Activated CD4-positive, alpha-beta T cell treated with anti-CD3 and anti-CD28 coated beads for 4 hours (primary cell): ENCODE measurements around the gene AMZ2.
A peak's percentile ranks its signal among the peaks of the same experiment; 100 is the strongest.
"Not testable (repeated sequence)": the region's sequence is repeated elsewhere in the genome, so short reads cannot be mapped to it uniquely, and the experiment has no call there.

ENCODE experiments used
- DNase-seq, 2 donors: peaks; one replicate each; pipeline ENCODE4 v3.0.0-alpha.2; 2020

AMZ2 gene, protein sequence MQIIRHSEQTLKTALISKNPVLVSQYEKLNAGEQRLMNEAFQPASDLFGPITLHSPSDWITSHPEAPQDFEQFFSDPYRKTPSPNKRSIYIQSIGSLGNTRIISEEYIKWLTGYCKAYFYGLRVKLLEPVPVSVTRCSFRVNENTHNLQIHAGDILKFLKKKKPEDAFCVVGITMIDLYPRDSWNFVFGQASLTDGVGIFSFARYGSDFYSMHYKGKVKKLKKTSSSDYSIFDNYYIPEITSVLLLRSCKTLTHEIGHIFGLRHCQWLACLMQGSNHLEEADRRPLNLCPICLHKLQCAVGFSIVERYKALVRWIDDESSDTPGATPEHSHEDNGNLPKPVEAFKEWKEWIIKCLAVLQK

DNA sequence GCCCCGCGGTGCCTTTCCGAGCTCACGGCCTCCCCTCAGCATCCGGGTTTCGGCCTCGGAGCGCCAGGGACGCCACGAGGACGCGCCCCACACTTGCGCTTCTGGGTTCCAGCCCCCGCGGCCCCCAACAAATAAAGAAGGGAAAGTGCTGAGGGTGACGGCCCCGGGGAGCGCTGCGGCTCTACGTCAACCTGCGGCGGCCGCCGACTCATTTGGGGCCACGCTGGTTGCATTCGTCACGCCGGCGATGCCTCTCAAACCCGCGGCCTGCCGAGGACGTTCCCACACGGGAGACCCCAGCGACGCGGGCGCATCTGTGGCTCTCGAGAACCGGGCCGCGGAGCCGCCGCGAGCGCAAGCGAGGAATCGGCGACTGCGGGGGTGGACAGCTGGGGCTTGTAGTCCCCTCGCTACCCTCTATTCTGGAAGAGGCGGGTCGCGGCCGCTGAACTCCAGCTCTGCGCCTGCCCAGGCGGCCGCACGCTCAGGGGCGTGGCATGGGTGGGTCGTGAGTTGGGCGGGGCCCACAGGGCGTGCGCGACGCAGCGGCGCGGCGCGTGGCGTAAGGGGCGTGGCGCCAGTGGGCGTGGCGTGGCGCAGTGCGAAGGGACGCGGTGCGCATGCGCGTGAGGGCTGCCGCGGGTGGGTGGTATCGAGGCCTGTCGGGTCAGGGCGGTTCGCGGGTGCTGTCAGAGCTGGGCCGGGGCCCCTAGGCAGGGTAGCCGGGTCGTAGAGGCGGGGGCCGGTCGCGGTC lies at the start of gene AMZ2:
AMZ2 (plus strand) TSS at position 599 of the 754 bp plus-strand sequence. CDS start 2,145 bp downstream, outside the sequence.
- DNase-seq, result peak; percentile 97

DNA sequence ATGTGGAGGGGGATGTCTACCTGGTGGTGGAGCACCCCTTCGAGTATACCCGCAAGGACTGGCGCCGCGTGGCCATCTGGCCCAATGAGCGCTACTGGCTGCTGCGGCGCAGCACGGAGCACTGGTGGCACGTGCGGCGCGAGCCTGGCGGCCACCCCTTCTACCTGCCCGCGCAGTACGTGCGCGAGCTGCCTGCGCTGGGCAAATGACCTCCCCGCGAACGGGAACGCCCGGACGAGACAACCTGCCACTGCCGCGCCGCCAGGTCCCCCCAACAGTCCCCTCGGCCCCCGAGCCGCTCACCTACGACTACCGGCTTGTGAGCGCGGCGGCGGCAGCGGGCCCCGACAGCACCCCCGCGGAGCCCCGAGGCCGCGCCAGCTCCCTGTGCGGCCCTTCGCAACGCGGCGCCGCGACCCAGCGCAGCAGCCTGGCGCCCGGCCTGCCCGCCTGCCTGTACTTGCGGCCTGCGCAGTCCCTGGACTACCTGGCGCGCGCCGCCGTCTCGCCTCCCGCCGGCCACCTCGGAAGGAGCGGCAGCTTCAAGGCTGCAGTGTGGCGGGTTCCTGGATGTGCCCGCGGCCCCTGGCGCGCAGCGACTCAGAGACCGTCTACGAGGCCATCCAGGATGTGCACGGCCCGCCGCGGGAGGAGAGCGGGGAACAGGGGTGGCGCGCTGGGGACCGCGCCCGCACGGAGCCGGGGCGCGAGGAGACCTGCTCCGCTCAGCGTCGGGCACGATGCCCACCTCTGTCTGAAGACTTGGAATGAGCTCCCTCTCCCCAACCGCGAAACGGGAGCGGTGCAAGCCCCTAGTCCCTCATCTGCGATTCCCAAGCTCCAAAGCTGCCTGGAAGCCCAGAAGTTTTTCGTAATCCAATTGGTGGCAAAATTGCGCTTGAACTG lies 48.7 kb upstream of the AMZ2 start:
- DNase-seq, result peak; percentile 32 to 40

DNA sequence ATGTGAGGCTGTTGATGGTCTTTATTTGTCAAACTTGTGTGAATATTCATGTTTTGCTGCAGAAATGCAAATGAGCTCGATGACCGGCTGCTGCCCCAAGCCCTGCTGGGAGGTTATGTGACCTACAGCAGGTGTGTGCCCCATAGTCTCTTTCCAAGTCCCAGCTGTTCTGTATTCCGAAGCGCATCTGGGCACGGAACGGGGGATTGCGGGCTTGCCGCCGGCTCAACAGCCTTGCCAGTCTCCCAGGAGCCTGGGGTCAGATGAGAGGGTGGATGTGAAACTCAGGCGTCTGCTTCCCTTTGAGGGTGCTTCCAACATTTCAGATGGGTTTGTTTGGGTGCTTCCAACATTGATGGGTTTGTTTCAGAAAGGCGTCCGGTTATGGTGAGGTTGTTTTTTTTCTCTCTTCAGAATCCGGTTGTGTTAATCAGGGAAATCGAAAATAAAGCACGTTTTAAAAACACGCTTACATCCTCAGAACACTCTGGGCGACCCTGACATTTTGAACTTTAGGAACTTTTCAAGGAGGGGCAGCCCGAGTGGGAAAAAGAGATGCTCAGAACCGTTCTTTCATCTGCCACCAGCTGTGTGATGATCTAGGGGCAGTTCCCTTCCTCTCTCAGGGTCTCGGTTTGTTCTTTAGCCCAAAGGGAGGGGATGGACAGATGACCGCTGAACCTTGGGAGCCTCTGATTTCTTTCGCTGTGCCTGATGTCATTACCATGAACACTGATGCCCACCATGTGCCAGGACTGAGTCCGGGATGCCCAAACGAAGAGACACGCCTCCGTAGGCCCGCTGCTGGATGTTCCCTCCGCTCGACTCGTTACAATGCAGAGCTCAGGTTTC lies 47.8 kb upstream of the AMZ2 start:
- no peak for DNase-seq

DNA sequence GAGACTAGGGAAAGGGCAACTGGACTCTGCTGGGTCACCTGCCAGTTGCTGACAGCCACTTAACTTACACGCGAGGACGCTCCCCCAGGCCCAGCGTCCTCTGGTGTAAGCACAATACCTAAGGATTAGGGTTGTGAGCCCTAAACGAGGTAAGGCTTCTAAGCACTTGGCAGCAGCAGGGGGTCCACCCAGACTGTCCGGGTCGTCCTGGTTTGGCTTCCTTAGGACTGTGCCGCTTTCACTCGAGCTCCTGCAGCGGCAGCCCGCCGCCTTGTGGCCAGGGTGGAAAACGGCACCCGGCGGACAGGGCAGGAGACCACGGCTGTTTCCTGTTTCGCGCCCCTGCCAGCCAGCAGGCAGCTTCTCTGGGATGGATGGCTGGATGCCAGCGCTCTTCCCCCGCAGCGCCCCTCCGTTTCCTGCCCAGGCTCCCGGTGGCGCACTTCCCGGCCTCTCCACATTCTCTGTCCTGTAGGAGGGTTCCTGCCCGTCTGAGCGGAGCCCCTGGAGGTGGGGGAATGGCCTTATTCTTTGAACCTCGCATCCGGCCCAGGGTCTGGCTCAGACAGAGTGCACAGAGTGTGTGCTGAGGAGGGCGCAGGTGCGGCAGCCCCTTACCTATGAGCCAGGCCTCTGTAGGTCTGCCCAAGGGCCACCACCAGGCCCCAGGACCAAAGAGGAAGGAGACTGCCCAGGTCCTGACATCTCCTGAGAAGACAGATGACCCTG lies 47.0 kb upstream of the AMZ2 start:
- peak; percentile 73 to 78 for DNase-seq

DNA sequence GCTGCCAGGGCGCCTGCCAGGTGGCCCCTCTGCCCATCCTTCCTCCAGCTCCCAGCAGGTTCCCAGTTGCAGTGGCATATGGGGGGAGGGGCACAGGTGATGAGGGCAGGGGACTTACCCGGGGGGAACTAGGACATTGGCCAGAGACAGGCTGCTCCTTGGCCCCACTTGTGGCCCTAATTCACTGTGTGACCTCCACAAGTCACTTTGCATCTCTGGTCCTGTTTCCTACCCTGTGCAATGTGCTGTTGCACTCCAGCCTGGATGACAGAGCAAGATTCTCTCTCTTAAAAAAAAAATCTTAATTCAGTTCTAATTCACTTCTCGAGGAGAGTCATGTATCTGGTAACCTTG lies 46.4 kb upstream of the AMZ2 start:
- DNase-seq, result not testable (repeated sequence)

DNA sequence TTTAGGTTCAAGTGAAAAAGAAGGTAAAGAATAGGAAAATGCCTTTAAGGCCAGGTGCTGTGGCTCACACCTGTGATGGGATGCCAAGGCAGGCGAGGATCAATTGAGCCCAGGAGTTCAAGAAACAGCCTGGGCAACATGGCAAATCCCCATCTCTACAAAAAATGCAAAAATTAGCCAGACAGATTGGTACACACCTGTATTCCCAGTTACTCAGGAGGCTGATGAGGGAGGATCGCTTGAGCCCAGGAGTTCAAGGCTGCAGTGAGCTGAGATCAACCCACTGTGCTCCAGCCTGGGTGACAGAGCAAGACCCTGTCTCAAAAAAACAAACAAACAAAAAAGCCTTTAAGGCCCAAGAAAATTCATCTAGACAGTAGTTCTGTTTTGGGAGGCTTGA lies 45.5 kb upstream of the AMZ2 start:
- DNase-seq, result not testable (repeated sequence)

DNA sequence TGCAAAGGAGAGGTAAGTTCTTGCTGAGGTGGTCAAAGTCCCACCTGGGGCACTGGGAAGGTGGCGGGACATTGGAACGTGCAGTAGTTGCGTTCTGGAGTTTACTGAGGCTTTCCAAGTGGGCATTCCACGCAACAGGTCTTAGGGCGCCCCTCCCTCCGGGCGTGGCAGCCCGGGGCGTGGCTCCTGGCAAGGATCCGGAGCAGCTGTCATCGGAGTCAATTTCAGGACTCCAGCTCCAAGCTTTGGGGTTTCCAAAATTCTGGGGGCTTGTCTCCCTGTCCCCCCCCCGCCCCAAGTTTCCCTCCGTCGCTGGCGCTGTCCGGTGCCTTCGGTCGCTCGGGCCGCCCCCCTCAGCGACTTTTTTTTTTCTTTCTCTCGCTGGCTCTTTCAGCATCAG lies 43.1 kb upstream of the AMZ2 start:
- DNase-seq, result no peak

DNA sequence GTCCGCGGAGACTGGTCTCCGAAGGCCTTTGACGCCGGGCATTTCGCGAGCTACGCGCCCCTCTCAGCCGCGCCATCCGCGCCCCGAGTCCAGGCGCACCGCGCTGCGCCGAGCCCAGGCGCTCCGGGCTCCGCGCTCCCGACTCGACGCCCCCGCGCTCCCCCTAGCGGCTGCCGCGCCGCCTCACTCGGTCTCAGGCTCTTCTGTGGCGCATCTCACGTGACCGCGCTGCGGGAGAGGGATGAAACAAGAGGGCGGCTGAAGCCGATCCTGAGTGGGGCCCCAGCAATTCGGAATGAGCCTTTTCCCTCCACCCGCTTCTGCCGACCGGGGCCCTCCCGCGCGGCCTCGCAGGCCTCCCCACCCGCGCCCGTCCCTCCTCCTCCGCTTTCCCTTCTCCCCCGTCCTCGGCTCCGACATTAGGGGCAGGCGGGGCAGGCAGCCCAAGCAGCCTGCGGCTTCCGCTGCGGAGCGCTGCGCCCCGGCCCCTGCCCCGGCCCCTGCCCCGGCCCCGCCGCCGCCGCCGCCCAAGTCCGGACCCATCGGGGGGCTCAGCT lies 42.5 kb upstream of the AMZ2 start:
- peak; percentile 89 to 92 for DNase-seq

DNA sequence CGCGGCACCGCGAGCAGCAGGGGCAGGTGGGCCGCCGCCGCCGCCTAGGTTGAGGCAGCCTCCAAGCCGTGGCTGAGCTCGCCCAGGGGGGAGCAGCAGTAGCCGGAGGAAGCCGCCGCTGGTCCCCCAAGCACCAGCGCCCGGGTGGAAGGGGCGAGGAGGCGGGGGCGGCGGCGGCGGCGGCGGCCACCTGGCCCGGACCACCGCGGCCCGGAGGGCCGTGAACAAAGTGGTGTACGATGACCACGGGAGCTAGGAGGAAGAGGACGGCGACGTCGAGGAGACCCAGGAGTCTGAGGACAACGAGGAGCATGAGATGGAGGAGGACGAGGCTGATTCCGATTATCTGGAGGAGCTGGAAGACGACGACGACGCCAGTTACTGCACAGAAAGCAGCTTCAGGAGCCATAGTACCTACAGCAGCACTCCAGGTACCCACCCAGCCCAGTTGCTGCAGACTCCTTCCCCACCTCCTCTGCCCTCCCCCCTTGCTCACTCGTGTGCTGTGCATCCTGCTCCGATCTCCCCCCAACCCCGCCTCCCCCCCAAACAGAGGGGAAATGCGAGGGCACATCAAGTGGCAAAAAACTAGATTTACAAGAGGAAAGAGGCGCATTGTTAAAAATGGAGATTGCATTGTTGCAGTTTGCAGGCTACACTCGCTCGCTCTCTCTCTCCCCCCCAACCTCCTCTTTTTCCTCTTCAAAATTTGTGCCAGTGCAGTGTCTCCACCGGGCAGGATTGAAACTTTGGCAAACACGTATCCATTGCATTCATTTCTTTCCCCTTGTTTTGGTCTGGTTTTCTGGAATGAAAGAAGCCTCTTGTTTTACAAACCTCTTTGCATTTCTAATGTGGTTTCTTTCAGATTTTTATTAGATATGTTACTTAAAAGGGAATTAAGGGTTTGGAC lies 41.8 kb upstream of the AMZ2 start:
- DNase-seq, result peak in 1 of 2 donors; percentile 7

DNA sequence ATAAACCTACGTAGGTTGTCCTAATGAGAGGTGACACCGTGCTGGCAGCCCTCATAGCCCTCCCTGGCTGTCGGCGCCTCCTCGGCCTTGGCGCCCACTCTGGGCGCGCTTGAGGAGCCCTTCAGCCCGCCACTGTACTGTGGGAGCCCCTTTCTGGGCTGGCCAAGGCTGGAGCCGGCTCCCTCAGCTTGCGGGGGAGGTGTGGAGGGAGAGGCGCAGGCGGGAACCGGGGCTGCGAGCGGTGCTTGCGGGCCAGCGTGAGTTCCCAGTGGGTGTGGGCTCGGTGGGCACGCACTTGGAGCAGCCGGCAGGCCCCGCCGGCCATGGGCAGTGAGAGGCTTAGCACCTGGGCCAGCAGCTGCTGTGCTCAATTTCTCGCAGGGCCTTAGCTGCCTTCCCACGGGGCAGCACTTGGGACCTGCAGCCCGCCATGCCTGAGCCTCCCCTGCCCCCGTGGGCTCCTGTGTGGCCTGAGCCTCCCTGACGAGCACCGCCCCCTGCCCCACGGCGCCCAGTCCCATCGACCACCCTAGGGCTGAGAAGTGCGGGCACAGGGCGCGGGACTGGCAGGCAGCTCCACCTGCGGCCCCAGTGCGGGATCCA lies 40.1 kb upstream of the AMZ2 start:
- no peak for DNase-seq

DNA sequence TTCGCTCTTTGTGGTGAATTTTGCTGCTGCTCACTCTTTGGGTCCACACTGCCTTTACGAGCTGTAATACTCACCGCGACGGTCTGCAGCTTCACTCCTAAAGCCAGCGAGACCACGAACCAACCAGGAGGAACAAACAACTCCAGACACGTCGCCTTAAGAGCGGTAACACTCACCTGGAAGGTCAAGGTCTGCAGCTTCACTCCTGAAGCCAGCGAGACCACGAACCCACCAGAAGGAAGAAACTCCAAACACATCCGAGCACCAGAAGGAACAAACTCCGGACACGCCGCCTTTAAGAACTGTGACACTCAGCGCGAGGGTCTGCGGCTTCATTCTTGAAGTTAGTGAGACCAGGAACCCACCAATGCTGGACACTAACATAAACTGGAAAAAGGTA lies 39.2 kb upstream of the AMZ2 start:
- DNase-seq, result not testable (repeated sequence)

DNA sequence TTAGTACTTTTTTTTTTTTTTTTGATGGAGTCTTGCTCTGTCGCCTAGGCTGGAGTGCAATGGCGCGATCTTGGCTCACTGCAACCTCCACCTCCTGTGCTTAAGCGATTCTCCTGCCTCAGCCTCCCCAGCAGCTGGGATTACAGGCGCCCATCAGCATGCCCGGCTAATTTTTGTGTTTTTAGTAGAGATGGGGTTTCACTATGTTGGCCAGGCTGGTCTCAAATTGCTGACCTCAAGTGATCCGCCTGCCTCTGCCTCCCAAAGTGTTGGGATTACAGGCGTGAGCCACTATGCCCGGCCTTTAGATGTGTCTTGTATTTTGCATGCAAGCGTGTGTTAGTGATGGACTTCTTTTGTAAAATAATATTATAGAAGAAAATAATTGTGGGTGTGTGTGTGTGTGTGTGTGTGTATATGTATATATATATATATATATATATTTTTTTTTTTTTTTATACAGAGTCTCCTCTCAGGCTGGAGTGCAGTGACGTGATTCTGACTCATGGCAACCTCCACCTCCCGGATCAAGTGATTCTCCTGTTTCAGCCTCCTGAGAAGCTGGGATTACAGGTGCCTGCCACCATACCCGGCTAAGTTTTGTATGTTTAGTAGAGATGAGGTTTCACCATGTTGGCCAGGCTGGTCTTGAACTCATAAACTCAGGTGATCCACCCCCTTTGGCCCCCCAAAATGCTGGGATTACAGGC lies 38.5 kb upstream of the AMZ2 start:
- not testable (repeated sequence) for DNase-seq

DNA sequence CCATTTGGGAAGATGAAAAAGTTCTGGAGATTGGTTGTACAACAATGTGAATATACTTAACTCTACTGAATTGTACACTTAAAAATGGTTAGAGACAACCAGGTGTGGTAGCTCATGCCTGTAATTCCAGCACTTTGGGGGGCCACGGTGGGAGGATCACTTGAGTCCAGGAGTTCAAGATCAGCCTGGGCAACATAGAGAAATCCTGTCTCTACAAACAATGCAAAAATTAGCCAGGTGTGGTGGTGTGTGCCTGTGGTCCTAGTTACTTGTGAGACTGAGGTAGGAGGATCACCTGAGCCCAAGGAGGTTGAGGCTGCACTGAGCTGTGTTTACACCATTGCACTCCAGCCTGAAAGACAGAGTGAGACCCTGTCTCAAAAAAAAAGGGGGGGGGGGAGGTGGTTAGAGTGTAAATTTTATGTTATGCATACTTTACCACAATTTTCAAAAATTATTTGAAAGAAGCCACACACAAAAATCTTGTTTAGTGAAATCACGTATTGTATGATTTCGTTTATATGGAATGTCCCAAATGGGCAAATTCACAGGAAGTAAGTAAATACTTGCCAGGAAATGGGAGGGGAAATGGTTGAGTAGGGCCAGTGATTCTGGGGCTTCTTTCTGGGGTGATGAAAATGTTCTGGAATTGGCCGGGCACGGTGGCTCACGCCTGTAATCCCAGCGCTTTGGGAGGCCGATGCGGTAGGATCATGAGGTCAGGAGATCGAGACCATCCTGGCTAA lies 37.1 kb upstream of the AMZ2 start:
- no peak for DNase-seq

DNA sequence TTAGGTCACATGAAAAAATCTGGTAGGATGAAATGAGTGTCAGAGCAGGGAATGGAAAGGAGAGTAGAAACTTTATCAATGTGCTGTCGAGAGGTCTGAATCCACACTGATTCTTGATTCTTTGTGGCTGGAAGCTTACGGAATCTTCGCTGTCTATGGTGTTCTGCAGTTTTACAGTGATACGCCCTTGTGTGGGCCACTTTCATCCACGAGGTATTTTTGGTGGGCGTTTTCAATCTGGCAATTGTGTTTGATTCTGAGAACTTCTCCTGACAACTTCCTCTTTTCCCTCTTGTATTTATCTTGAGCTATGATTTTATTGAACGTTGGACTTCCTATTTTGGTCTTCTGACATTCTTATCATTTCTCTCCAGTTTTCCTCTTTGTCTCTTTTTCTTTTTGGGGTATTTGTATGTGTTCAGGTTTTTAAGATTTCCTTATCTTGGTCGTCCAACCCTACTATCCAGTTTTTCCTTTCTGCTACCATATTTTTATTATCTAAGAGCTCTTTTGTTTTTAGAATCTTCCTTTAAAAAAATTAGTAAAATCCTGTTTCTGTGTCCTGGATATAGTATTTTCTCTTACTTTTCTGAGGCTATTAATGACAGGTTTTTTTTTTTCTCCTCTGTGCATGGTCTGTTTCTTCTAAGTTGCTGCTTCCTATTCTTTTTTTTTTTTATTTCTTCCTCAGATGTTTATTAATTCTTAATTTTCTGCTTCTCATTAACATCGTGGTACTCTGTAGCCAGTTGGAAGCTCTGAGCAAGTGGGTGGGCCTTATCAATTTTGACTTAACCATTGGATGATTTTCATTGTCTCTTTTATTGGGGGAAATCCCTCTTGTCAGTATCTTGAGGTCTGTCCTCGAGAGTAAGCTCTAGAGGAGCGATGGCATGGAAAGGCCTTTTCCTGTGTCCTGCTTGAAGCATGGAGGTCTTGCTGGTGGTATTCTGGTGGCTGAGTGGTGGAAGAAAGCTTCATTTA lies 34.1 kb upstream of the AMZ2 start:
- DNase-seq, result not testable (repeated sequence)

DNA sequence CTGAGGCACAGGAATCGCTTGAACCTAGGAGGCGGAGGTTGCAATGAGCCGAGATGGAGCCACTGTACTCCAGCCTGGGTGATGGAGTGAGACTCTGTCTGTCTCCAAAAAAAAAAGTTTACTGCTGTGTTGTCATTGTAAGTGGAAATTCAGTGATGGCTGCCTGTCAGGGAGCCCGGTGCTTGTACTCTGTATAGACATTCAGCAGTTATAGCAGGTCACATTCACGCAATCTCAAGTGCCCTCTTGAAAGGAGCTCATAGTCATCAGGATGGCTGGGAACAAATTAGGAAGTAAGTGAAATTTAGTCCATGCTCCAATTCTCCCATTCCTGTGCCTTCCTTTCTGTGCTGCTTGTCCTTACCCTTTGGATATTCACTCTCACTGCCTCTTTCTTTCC lies 32.4 kb upstream of the AMZ2 start:
- DNase-seq, result not testable (repeated sequence)

DNA sequence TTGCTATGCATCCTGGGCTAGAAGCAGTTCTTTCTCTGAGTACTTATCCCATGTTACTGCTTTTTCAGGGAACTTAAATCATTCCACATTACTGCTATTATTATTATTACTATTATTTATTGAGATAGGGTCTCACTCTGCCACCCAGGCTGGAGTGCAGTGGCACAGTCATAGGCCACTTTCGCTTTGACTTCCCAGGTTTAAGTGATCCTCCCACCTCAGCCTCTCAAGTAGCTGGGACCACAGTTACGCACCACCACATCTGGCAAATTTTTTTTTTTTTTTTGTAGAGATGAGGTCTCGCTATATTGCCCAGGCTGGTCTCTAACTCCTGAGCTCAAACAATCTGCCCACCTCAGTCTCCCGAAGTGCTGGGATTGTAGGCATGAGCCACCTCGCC lies 28.4 kb upstream of the AMZ2 start:
- not testable (repeated sequence) for DNase-seq

DNA sequence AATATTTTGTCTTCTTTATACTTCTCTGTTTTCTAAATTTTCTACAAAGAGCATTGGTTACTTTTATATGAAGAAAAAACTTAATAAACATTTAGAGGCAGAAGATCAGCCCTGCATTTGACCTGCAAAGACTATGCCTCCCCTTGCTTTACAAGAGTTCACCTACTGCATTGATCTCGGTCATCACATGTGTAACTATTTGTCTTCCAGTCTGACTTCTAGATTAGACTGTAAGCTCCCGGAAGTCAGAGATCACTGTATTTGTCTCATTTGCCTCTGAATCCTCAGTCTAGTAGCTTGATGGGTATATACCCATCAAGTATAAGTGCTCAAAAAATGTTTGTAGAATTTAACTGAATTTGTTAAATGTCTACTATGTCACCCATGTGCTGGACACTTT lies 27.7 kb upstream of the AMZ2 start:
- DNase-seq, result not testable (repeated sequence)
